Measurements from ENCODE around the gene MITF. TPM values are rescaled to one million over a fixed set of nuclear protein-coding genes. Genes with fewer than 3 reads are reported as not detected.

MITF gene
- total and polyA plus RNA-seq, 10 donors, result 0.83 to 11.9 (median 6.2) TPM

- TF ChIP-seq POLR2A (IDR thresholded peaks at IDR 0.05) (no peak), CTCF (IDR thresholded peaks at IDR 0.05 in 8 of 11, conservative IDR thresholded peaks at IDR 0.05 in 3 of 11) (no peak), POLR2AphosphoS5 (IDR thresholded peaks at IDR 0.05) (no peak)
- DNase-seq, result no peak
- H3K4me1 ChIP-seq, result no peaks in the 10 kb centered on the region
- no peaks in the 10 kb centered on the region for H3K36me3 ChIP-seq
- no peaks in the 10 kb centered on the region for H3K9me3 ChIP-seq
- no peaks in the 10 kb centered on the region for H3K27me3 ChIP-seq (replicated peaks in 1 of 7)
- 87 to 93% (median 90%) methylated on average over 5 of the region's 5 CpGs for WGBS, 5 donors
- H3K4me3 ChIP-seq, result no peak overlapping the region
- intact Hi-C loops (cut with DNase I; ENCODE audit: low total_unique reads), result no loop called here
- H3K27ac ChIP-seq, result no peak overlapping the region
Measured at GRCh38 chr3:69777582-69777967, 38.3 kb downstream of the MITF start.

- H3K4me1 ChIP-seq, result no peaks in the 10 kb centered on the region
- no peaks in the 10 kb centered on the region for H3K27me3 ChIP-seq (replicated peaks in 1 of 7)
- intact Hi-C loops (cut with DNase I; ENCODE audit: low total_unique reads), result no loop called here
- no peaks in the 10 kb centered on the region for H3K9me3 ChIP-seq
- no peak for DNase-seq
- H3K4me3 ChIP-seq, result no peak overlapping the region
- no peak overlapping the region for H3K27ac ChIP-seq
- H3K36me3 ChIP-seq, result no peaks in the 10 kb centered on the region
- WGBS, 5 donors, result 75 to 95% (median 80%) methylated on average over 4 of the region's 4 CpGs
- no peak for TF ChIP-seq POLR2AphosphoS5 (IDR thresholded peaks at IDR 0.05)
- TF ChIP-seq POLR2A (IDR thresholded peaks at IDR 0.05), result no peak
- TF ChIP-seq CTCF (IDR thresholded peaks at IDR 0.05 in 8 of 11, conservative IDR thresholded peaks at IDR 0.05 in 3 of 11), result no peak
Measured at GRCh38 chr3:69781593-69781992, 42.3 kb downstream of the MITF start.

GRCh38 chr3:69784954-69785514 is 45.8 kb downstream of the MITF start:
- TF ChIP-seq POLR2A (IDR thresholded peaks at IDR 0.05) (no peak), CTCF (IDR thresholded peaks at IDR 0.05 in 8 of 11, conservative IDR thresholded peaks at IDR 0.05 in 3 of 11) (no peak), POLR2AphosphoS5 (IDR thresholded peaks at IDR 0.05) (no peak)
- Histone ChIP-seq H3K4me3 (no peak overlapping the region), H3K36me3 (no peaks in the 10 kb centered on the region), H3K4me1 (no peaks in the 10 kb centered on the region), H3K9me3 (no peaks in the 10 kb centered on the region), H3K27ac (no peak overlapping the region), H3K27me3 (replicated peaks in 1 of 7) (no peaks in the 10 kb centered on the region)
- no peak for DNase-seq
- 71 to 88% (median 84%) methylated on average over 7 of the region's 7 CpGs for WGBS, 5 donors
- intact Hi-C loops (cut with DNase I; ENCODE audit: low total_unique reads), result no loop called here

- no peak overlapping the region for H3K27ac ChIP-seq
- intact Hi-C loops (cut with DNase I; ENCODE audit: low total_unique reads), result no loop called here
Measured at GRCh38 chr3:69785769-69786320, 46.6 kb downstream of the MITF start.

More at GRCh38 chr3:69785769-69786320, 46.6 kb downstream of the MITF start:
- Histone ChIP-seq H3K36me3 (no peaks in the 10 kb centered on the region), H3K4me1 (no peaks in the 10 kb centered on the region), H3K27me3 (replicated peaks in 1 of 7) (no peaks in the 10 kb centered on the region), H3K4me3 (no peak overlapping the region), H3K9me3 (no peaks in the 10 kb centered on the region)
- WGBS, 5 donors, result 81 to 83% (median 83%) methylated on average over 3 of the region's 3 CpGs
- DNase-seq, result no peak
- no peak for TF ChIP-seq POLR2AphosphoS5 (IDR thresholded peaks at IDR 0.05)

Data from spleen (tissue), 11 donors.